T-helper 1 cell treated with Interleukin-12 subunit alpha and Interleukin-12 subunit beta and Interleukin-4 antibody, amounts not matched to agents 30 ng/mL and 1 ng/mL, for 36 hours (primary cell): ENCODE results near the gene FBXW12. TPM values are rescaled to one million over a fixed set of nuclear protein-coding genes. Genes with fewer than 3 reads are reported as not detected.

Experiments used
- intact Hi-C: fragments of 100-400 bp; cut with micrococcal nuclease; formaldehyde crosslinking; loops from one replicate; pipeline ENCODE4 v1.15.1; 2024
- total RNA-seq: library from RNA; stranded (reverse); gene quantifications from 2 replicates; pipeline ENCODE4 v1.2.3, GENCODE V29; 2022

The FBXW12 gene
- total RNA-seq, 1 donor from 2014 or later: not detected

DNA sequence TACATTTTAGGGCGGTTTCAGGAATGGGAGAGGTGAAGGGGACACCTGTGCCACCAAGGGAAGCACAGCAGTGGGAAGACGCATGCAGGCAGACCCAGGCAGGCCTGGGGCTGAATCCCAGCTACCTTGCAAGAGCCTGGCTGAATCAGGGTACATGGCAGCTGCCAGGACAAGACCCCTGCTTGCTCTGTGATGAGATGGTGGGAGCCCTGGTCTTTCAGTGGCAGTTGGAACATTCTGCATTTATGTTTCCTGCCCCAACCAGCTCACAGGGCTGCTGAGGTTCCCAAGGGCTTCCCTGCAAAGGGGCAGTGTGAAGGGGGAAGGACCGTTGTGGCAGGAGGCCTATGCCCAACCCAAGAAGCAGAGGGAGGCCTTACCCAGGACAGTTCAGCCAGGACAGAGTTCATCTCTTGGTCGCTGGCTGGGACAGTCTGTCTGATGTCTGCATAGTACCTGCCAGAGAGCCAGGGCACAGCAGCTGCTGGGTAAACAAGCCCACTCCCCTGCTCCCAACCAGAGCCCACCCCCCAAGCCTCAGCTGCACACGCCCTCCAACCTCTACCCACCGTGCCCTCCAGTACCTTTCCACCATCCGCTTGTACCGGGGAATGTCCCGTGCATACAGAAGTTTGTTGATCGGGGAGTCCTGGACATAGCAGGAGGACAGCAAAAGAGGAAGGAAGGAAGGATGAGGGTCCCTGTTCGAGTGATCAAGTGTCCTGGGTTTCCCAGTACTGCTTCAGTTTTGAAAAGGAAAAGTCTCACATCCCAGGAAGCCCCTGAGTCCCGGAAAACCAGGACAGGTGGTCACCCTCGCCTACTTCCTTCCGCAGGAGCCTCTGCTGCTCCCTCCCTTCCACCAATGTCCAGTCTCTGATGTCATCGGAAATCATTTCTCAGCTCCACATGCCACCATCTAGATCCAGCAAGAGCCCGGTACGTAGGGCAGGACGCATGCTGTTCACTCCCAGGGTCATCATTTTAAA lies 34.7 kb downstream of the FBXW12 start:
- intact Hi-C loops: no loop called here

DNA sequence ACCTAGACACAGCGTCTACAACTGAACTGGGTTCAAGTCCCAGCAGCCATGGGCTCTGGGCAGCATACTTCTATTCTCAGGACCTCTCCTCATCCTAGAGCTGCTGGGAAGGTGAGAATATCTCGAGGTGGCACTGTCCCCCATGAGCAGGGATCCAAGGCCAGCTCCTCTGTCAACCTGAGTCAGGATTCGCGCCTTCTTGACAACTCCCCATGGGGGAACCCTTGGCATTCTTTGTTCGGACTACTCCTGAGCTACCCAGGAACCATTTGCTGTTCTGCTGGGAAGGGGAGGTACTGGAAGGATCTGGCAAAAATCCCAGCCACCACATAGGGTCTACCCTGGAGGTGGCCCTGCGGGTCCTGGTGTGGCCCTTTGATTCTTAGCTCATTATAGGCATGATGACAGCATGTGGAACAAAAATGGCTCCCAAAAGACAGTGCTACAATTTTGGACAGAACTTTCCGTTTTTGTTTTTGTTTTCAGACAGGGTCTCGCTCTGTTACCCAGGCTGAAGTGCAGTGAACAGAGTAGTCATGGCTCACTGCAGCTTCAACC lies 35.6 kb downstream of the FBXW12 start:
- intact Hi-C loops: no loop called here

GRCh38 chr3:48408823-48409281 lies 36.8 kb downstream of the FBXW12 start:
- intact Hi-C loops: no loop called here

GRCh38 chr3:48409291-48410201 lies 37.5 kb downstream of the FBXW12 start:
- intact Hi-C loops: no loop called here

GRCh38 chr3:48410205-48411040 lies 38.4 kb downstream of the FBXW12 start:
- intact Hi-C loops: no loop called here

DNA sequence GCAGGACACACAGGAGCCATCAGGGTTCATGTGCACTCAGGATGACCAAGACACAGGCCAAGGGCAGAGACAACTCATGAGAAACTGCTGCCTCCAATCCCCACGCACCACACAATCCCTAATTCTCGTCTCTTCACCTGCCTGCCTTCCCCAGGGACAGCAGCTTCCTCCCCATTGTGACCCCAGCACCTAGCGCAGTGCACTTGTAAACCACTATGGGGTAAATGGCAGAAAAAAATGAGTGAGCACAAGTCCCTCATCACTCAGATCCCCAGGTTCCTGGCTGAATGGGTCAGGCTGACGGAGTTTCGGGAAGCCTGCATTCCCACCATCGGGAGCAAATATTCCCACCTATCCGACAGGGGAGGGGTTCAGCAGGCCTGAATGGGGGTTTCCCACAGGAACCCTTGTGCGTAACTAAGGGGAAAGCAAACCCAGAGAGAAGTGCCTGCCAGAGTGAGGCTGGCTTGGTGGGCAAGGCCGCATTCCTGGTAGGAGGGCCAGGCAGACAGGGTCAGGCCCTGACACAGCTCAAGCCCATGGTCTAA lies 39.1 kb downstream of the FBXW12 start:
- intact Hi-C loops: no loop called here

DNA sequence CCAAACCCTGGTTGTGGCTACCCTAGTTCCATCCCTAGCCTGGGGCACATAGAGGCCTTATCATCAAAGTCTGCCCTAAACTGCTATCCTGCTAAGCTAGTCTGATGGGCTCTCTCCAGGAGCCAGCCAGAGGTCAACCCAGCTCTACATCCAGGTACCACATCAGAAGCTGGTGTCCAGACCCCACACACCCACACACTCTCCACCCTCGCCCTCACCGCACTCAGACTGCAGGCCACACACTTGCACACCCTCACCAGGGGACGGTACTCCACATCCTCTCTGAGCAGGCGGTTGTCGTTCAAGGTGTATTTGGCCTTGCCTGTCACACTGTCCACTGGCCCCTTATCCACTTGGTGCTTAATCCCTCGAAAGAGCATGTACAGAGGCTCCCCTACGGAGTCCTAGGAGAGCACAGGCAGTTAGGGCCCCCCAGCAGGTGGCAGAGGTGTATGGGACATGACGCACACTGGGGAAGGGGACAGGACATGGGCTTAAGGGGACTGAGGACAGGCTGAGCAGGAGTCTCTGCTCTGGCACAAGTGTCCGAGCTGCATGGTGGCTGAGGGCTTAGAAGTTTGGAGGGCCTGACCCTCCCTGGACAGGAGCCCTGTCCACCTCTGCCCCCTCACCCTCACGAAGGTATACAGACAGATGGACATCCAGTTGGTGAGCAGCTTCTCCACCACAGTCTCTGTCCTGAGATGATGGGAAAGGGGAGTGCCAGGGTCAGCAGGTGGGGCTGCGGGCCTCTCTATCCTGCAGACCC lies 39.8 kb downstream of the FBXW12 start:
- intact Hi-C loops: no loop called here

- intact Hi-C loops: no loop called here
These were observed 40.5 kb downstream of the FBXW12 start for GRCh38 chr3:48412375-48413001.

GRCh38 chr3:48413086-48413485 lies 41.1 kb downstream of the FBXW12 start:
- intact Hi-C loops: no loop called here

DNA sequence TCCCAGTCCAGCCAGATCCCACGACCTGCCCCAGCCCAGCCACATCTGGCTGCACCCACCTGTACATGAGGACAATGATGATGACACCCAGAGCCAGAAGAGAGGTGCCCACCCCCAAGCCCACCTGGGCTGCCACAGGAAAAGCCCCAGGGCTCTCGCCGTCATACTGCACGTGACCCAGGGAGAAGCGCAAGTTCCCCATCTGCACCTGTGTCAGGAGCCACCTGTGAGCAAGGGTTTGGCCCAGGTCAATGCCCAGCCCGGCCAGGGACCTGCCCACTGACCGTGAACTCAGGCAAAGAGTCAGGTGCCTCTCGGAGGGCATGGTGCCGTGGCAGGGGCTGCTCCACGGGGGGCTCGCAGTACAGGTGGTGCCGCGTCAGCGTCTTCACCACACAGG lies 41.6 kb downstream of the FBXW12 start:
- intact Hi-C loops: no loop called here

- intact Hi-C loops: no loop called here
These were observed 42.6 kb downstream of the FBXW12 start for GRCh38 chr3:48414376-48415250.

DNA sequence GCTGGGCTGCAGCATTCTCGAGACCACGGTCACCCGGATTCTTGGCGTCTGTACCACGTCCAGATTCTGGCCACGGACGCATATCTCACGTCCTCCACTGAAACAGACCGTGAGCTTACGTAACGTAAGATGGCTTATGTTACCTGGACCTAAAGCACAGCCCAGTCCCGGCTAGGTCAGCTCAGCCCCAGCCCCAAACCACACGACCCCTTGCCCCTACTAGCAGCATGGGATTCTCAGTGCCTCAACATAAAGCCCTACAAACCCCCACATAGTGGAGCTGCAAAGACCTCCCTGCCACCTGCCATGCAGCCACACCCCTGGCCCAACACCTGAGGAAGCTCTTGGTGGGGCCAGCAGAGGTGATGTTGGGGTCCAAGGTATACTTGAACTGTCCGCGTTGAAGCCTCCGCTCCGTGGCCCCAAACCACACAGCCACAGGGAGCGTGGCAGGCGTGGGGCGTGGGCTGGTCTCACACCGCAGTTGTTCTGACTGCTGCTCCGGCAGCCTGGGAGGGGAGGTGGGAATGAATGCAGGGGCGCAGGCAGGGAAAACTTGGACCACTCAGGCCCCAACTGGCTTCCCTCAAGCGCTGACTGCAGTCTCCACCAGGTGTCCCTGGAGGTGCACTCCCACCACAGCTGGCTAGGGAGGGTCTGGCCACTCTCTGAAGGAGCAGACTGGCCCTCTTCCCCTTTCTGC lies 43.4 kb downstream of the FBXW12 start:
- intact Hi-C loops: no loop called here

- intact Hi-C loops: no loop called here
These were observed 44.1 kb downstream of the FBXW12 start for GRCh38 chr3:48416091-48416505.

DNA sequence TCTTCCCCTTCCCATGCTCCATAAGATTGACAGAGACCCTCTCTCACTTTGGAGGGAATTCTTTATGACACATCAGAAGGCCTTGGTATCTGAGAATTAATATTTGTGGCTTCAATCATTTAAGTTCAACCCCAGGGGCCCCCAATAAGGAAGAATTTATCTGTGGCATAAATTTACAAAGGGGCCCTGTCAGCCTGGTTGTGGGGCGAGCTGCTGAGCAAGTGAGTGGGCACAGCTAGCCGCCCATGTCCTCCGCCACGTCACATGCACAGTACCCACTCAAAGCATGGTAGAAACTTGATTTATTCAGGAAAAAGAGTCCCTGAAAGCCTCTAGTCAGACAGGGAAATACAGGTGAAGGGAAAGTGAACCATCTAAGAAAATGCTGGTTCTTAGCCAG lies 44.5 kb downstream of the FBXW12 start:
- intact Hi-C loops: no loop called here

- intact Hi-C loops: no loop called here
These were observed 45.6 kb downstream of the FBXW12 start for GRCh38 chr3:48417529-48418108.

DNA sequence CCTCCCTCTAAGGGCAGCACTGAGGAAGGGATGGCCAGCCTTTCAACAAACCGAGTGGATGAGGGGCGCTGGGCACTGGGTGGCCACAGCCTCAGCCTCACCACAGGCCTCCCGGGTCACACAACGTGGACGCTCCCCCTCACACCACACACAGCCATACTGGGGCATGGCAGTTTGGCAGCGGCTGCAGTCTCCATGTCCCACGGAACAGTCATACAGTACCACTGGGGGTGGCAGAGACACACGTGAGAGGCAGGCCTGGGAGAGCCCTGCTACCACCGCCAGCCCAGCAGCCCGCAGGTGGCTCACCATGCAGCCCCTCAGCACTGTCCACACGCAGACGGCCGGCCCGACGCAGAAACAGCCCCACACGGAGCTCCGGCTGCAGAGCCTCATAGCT lies 46.1 kb downstream of the FBXW12 start:
- intact Hi-C loops: no loop called here

GRCh38 chr3:48418651-48419050 lies 46.6 kb downstream of the FBXW12 start:
- intact Hi-C loops: no loop called here
